HG02970 (cell line): ENCODE results near the gene MBNL1.

Experiments
- ATAC-seq: cut with Tn5 transposase; IDR thresholded peaks from one replicate; pipeline ENCODE4 v1.9.1; 2021; ENCODE audit warnings: mild to moderate bottlenecking, moderate library complexity, moderate number of reproducible peaks; ENCODE audit not compliant: unreplicated experiment, low FRiP score

MBNL1 gene

GRCh38 chr3:152271501-152272236, 2.9 kb downstream of the MBNL1 start:
- no peak for ATAC-seq

GRCh38 chr3:152272771-152273242, 4.1 kb downstream of the MBNL1 start:
- no peak for ATAC-seq

- ATAC-seq, result no peak
Observed at GRCh38 chr3:152276681-152277080, 8.0 kb downstream of the MBNL1 start.

GRCh38 chr3:152277198-152277597, 8.5 kb downstream of the MBNL1 start:
- no peak for ATAC-seq

- ATAC-seq, result no peak
Observed at GRCh38 chr3:152278756-152279427, 10.2 kb downstream of the MBNL1 start.

GRCh38 chr3:152279479-152279878, 10.8 kb downstream of the MBNL1 start:
- no peak for ATAC-seq

- ATAC-seq, result no peak
Observed at GRCh38 chr3:152280539-152280938, 11.8 kb downstream of the MBNL1 start.

GRCh38 chr3:152281133-152281713, 12.5 kb downstream of the MBNL1 start:
- no peak for ATAC-seq

- no peak for ATAC-seq
Observed at GRCh38 chr3:152282813-152283212, 14.1 kb downstream of the MBNL1 start.

- ATAC-seq, result no peak
Observed at GRCh38 chr3:152283492-152284381, 15.0 kb downstream of the MBNL1 start.

GRCh38 chr3:152284906-152285305, 16.2 kb downstream of the MBNL1 start:
- ATAC-seq, result no peak

- ATAC-seq, result no peak
Observed at GRCh38 chr3:152285509-152285908, 16.8 kb downstream of the MBNL1 start.

- no peak for ATAC-seq
Observed at GRCh38 chr3:152287898-152288576, 19.3 kb downstream of the MBNL1 start.

- ATAC-seq, result no peak
Observed at GRCh38 chr3:152288681-152289080, 20.0 kb downstream of the MBNL1 start.

GRCh38 chr3:152289708-152290107, 21.0 kb downstream of the MBNL1 start:
- no peak for ATAC-seq

GRCh38 chr3:152290374-152290773, 21.6 kb downstream of the MBNL1 start:
- no peak for ATAC-seq

- ATAC-seq, result no peak
Observed at GRCh38 chr3:152291238-152291637, 22.5 kb downstream of the MBNL1 start.

GRCh38 chr3:152291649-152292066, 22.9 kb downstream of the MBNL1 start:
- ATAC-seq, result no peak

GRCh38 chr3:152292366-152292765, 23.6 kb downstream of the MBNL1 start:
- ATAC-seq, result no peak
